Fibroblast of skin of right biceps (primary cell): ENCODE measurements around the gene AADACL4.

Experiments
- DNase-seq: peaks from one replicate; pipeline ENCODE4 v3.0.0-alpha.2; 2013

AADACL4 gene

DNA sequence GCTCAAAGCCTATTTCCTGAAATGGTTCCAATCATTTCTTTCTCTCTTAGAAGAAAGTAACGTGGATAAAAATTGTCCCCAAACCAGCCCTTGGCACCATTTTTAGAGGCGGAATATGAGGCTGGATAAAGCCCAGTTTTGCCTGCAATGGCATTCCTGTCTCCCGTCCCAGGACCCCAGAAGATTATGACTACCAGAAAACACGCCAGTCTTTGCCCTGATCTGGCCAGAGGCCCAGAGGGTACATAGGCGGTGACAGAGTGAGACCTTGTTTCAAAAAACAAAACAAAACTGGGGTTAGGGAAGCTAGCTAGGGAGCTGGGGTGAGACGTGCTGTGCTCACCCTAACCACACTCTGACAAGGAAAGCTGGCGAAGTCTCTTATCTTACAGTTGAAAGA lies at the start of gene AADACL4:
AADACL4 (plus strand) TSS at position 301 of the 400 bp plus-strand sequence. CDS start 462 bp downstream, outside the sequence.
- no peak for DNase-seq

- no peak for DNase-seq
Measured at GRCh38 chr1:12594490-12594889, 49.4 kb upstream of the AADACL4 start.

DNA sequence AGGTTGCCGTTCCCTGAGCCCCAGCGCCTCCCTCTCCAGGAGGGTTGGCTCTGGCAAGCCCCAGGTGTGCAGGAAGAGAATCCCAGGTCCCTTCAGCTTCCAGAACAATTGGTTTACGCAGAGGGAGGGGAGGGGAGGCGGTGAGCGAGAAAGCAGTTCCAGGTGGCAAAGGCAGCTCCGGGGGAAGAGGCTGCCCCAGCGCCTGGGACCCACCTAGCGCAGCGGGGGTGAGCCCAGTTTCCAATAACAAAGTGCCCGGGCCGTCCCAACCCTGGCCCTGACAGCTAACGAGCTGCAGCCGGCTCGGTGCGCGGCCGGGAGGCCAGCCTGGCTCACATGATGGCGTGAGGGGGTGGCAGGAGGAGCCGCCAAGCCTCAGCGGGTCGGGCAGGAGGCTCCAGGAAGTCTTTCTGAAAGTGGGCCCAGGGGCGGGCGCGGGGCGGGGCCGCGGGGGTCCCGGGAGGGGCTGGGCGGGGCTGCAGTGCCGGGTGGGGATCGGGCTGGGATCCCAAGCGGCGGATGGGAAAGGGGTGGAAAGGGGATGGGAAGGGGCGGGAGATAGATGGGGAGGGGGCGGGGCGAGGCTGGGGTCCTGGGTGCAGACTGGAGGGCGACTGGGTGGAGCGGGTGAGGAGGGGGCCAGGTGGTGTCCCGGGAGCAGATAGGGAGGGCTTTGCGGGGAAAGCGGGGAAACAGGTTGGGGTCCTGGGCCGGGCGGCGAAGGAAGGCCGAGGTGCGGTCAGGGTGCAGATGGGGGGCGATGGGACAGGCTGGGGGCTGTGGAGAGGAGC lies 48.7 kb upstream of the AADACL4 start:
- peak; percentile 71 for DNase-seq

- no peak for DNase-seq
Measured at GRCh38 chr1:12595757-12596006, 48.2 kb upstream of the AADACL4 start.

- DNase-seq, result peak; percentile 99
Measured at GRCh38 chr1:12596007-12596821, 47.7 kb upstream of the AADACL4 start.

GRCh38 chr1:12597792-12598191 lies 46.1 kb upstream of the AADACL4 start:
- no peak for DNase-seq

GRCh38 chr1:12598974-12599373 lies 44.9 kb upstream of the AADACL4 start:
- no peak for DNase-seq

DNA sequence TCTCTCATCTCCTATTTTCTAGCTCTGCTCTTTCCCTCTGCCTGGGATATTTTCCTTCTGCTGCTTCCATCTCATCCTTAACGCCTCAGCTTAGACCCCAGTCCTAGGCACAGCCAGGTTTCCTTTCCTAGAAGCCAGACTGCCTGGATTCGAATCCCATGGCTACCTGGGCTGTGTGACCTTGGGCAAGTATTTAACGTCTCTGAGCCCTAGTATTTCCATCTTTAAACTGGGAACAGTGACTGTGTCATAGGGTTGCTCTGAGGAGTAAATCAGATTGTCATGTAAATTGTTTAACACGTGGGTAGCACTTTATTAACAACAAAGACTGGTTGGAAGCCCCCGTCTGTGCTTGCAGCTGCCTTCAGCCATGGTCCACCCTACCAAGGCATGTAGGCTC lies 44.2 kb upstream of the AADACL4 start:
- DNase-seq, result no peak

DNA sequence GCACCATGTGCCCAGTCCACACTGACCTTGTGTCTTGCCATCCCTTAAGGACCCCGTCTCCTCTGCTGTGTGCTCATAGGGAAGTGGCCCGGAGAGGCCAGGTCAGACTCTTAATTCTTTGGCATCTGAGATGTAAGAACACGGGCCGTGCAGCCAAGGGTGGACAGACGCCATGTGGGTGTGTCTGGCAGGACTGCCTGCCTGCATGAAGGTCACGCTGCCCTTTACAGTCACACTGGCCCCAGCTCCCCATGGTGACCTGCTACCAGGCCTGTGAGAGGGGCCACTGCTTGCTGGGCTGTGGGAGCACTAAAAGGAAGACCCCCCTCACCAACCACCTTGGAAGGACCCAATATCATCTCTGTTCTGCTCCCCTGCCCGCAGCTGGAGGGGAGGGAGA lies 43.5 kb upstream of the AADACL4 start:
- no peak for DNase-seq

DNA sequence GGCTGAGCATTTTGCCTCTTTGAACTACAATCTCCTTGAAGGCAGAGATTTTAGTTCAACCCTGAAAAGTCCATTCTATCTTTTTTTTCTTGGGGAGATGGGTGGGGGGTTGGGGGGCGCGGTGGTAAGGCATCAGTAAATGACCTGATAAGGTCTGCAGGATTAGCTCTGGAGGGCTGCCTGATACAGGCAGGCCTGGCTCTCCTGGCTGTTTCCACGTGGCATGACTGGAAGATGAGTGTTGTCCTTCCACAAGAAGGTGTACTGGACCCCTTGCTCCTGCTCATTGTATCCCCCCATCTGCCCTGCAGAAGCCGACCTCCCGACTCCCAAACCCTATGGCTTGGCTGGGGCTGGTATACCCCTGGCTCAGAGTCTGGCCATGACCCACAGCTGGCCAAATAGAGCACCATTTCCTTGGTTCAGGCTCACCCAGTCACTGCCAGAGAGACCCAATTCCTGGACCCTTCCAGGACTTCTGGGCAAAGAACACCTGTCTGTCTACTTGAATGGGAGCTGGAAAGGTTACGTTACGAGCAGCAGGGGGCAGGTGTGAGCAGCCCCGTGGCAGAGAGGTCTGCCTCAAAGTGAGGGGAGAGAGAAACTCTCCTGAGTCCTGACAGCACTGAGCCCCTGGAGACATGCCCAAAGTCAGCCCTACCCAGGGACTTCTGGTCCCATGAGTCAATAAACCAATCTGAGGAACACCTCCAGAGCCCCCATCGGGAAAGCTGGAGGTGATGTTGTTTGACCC lies 42.8 kb upstream of the AADACL4 start:
- peak; percentile 46 for DNase-seq

GRCh38 chr1:12601700-12602658 lies 41.9 kb upstream of the AADACL4 start:
- no peak for DNase-seq

GRCh38 chr1:12602659-12603024 lies 41.2 kb upstream of the AADACL4 start:
- DNase-seq, result no peak

- no peak for DNase-seq
Measured at GRCh38 chr1:12603224-12603623, 40.7 kb upstream of the AADACL4 start.

GRCh38 chr1:12604114-12604874 lies 39.6 kb upstream of the AADACL4 start:
- DNase-seq, result peak; percentile 99

DNA sequence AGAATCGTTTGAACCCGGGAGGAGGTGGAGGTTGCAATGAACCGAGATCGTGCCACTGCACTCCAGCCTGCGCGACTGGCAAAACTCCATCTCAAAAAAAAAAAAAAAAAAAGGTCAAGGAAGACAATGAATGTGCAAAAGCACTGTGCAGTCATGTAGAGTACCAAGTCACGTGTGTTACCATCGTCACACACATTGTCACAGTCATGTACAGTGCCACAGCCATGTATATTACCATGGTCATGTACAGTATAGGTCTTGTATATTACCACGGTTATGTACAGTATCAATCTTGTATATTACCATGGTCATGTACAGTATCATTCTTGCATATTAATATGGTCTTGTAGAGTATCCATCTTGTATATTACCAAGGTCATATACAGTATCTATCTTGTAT lies 38.9 kb upstream of the AADACL4 start:
- DNase-seq, result no peak

- no peak for DNase-seq
Measured at GRCh38 chr1:12607263-12607662, 36.6 kb upstream of the AADACL4 start.

DNA sequence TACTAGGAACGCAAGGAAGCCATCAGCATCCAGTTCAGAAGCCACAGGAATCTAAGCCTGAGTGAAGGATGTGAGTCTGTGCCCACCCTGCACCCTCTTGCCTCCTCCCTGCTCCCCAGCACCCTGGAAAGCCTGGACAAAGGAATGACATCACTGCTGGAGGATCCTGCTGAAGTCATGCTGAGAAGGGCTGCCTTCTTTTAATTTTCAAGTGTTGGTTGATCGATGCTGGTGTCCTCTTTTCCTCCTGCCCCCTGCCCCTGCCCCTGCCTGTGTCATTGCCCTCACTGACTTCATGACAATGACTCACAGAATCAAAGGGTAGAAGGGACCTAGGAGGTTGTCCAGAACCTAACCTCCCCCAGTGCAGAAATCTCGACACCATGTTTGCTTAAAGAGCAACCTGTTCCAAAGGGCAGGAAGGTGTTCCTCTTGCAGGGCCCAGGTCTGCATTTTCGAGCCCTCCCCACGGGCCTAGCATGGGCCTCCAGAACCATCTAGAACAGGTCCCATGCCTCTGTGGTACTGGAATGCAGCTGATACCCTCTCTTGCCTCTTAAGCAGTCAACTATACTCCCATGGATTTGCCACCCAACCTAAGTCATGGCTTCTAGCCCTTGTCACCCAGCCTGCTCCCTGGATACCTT lies 35.5 kb upstream of the AADACL4 start:
- DNase-seq, result peak; percentile 54

GRCh38 chr1:12609469-12610003 lies 34.3 kb upstream of the AADACL4 start:
- DNase-seq, result no peak

DNA sequence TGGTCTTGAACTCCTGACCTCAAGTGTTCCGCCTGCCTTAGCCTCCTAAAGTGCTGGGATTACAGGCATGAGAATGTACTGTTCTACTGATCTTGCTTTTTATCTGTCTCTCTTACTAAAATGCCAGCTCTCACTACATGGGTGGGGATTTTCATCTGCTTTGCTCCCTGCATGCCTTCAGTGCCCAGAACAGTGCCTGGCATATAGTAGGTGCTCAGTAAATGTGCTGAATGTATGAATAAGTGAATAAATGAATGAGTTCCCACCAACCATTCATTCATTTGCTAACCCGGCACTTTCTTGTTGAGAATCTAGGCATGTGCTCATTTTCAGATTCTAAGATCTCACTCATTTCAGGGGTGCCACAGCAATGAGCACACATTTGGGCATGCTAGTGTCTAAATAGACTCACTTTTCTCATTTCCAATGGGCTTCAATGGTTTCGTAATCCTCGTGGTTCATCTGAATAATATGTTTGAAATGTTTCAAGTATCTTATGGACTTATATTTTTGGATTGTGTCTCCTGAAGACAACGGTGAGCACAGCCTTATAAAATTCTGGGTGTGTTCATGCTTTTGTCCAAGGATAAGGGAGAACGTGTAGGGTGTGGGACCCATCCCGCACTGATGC lies 33.5 kb upstream of the AADACL4 start:
- peak; percentile 87 for DNase-seq

DNA sequence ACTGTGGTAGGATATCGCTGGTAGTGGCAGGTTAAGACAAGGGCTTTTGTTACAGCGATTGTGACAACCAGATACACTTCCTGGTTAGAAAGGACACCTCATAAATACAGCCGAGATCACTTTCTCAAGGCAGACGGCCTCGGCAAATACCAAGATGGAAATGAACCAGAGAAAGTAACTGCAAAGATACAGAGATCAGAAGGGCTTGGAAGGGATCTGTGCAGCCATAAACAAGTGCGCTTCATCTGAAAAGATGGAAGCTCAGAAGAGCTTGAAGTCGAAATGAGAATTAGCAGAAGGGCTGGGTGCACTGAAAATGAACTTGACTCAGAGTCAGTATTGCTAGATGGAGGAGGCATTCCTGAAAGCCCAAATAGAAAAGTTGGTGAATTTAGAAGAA lies 32.9 kb upstream of the AADACL4 start:
- DNase-seq, result no peak
